NCI-H2227 (cell line): Measurements from ENCODE around the gene PLEKHH2.
"Not testable (repeated sequence)": the region's sequence is repeated elsewhere in the genome, so short reads cannot be mapped to it uniquely, and the experiment has no call there.

Source experiments
- DNase-seq: peaks from one replicate; lab custom pipeline; 2025; ENCODE audit not compliant: unreplicated experiment; lab: John Stamatoyannopoulos, UW

Gene PLEKHH2

DNA sequence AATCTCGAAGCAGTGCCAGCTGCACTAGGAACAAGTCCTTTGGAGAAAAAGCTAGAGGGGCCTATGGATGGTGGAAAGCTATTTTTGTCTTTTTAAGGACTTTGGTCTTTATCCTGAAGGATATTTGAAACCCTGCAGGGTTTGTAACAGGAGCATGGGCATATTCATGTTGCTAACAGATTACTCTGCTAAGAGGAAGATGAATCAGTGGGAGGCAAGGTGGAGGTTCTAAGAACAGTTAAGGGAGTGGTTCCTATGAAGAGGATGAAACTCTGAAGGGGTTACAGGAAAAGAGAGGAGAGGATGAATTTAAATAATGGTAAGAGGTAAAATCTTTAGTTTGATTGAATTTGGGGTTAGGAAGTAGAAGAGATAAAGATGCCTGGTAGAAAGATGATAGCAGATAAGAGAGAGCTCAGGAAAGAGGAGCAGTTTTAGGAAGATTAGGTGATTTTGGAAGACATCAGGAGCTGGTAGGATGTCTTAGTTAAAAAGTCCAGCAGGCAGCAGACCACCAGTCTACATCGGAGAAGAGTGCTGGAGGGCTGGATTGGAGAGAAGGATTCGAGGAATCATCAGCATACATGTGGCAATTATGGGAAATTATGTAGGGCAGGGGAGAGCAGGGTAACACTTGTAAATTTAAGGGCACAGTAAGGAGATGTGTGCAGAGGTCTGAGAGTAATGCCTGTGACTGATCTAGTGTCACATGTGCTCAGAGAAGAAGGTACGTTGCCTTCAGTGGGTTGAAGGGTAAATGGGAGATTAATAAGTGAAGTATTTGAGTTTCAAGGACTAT is 78.4 kb downstream of the PLEKHH2 start:
- no peak for DNase-seq

DNA sequence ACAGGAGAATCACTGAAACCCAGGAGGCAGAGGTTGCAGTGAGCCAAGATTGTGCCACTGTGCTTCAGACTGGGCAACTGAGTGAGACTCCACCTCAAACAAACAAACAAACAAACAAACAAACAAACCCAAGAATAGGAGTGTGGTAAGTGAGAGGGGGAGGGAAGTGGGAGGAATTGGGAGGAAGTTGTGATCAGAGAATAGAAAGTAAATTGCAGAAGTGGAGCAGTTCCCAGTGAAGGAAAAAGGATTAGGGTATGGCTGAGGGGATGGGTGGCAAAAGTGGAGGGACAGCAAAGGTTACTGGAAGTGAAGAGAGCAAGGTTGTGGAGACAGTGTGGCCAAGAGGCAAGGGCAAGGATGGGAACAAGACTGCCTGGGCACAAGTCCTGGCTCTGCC is 80.3 kb downstream of the PLEKHH2 start:
- DNase-seq, result no peak

DNA sequence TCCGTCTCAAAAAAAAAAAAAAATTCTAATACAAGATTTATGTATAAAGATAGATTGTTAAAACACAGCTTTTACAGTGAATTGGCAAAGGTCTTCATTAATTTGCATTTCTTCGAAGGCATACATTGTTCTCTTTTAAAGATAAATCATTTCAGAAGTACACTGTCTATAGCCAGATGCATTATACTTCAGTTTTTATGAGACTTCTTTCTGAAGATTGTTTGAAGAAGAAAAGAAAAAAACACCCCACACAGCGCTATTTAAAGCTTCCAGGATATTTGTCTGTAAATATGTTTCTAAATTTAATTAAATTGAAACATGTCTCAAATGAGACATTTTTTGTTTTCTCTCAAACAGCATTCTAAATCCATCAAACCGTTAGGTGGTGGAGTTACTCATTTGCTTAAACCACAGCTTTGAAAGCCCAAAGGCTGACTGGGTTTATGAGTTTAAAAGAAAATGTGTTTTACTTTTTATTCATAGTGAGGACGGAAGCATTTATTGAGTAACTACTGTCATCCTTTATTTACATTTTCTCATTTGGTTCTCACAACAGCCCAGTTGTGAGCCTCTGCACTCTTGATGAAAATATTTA is 81.6 kb downstream of the PLEKHH2 start:
- DNase-seq, result no peak

DNA sequence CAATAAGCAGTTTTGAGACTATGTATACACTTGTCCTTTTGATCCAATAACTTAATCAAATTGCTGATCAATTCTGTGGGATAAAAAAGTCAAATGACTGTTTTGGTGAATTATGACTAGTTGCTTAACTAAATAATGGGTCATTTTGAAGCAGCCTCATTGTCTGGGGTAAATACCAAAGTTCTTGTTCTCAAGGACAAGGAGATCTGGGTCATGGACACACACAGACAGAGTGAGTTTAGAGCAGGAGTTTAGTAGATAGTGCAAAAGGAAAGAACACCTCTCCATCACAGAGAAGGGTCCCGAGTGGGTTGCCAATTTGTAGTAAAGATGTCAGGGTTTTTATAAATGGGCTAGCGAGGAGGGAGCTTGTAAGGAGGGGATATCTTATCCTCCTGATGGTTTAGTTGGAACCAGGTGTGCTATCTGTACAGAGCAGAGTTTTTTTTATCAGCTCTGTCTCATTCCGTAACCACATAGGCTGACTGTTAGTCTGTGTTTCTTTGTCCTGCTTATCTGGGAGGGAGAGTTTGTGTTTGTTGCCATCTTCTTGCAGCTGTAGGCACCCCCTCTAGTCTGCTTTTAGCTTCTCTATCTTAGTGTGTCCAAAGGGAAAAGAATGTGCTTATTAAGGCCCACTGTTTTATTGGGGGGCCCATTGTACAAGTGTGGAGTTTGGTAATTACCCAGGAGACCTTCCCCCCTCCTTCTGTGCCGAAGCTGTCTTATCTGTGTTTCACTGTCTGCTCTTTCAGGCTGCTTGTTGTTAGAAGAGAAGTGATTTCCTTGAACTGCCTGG is 87.9 kb downstream of the PLEKHH2 start:
- DNase-seq, result no peak

DNA sequence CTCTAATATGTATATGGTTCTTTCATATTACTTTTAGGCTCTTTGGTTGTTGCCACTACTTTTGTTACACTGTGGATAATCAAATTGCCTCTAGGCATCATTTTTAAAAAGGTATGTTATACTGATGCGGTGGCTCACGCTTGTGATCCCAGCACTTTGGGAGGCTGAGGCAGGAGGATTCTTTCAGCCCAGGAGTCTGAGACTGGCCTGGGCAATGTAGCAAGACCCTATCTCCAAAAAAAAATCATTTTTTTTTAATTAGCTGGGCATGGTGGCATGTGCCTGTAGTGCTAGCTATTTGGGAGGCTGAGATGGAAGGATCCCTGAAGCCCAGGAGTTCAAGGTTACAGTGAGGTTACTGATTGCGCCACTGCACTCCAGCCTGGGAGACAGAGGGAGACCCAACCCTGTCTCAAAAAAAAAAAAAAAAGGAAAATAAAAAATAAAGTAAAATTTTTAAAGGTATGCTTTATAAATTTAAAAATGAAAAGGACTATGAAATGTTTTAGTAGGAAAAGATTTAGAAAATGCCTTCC is 88.7 kb downstream of the PLEKHH2 start:
- DNase-seq, result no peak

DNA sequence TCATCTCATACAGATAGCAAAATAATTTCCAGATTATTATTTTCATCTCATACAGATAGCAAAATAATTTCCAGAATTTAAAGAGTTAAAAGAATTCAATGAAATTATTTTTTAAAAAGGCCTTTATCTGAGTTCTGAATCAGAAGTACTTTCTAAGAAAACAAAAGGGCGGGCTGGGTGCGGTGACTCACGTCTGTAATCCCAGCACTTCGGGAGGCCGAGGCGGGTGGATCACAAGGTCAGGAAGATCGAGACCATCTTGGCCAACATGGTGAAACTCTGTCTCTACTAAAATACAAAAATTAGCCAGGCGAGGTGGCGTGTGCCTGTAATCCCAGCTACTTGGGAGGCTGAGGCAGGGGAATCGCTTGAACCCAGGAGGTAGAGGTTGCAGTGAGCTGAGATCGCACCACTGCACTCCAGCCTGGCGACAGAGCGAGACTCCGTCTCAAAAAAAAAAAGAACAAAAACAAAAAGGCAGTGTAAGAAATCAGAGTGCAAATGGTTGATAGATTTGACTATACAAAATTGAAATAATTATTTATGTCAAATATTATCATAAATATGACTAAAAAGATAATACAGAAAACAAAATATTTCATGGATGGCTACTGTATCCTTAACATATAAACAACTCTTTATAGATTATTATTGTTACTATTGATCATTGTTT is 90.0 kb downstream of the PLEKHH2 start:
- not testable (repeated sequence) for DNase-seq

DNA sequence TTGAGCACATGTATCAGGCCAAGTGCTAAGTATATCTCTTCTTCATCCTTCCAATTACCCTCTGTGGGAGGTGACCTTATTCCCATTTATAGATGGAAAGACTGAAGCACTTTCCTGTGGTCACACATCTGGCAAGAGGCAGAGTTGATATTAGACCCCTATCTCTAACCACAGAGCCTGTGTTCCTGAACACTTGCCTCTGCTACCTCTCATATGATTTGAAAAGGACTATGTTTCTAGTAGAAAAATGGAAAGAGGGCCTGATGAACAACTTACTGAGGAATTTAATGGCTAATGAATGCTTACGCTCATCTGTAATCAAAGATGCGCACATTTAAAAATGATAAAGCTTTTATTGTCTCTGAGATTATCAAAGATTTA is 90.6 kb downstream of the PLEKHH2 start:
- no peak for DNase-seq

DNA sequence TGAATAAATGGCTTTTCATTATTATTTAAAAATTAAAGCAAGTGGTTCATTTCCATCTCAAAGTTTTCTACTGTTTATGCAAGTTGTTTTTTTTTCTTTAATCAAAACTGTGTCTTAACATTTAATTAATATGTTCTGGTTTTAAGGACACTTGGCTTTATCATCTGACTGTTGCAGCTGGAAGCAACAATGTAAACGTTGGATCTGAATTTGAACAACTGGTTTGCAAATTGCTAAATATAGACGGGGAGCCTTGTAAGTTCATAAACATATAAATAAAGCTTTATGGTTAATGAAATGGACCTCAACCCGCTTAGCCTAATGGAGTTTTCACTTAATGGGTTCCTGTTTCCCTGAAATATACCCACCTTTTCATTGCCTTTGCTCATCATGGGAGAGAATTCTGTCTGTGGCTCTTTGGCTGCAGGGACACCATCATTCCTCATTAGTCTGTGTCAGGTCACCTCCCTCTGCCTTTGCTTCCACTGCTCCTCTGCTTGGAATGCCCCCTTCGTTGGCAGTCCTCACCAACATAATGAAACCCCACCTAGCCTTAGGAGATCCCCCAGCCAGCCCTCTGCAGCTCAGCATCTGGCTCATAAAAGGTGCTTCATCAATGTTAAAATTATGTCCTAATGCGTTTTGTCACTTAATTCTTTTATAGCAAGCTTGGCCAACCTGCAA is 92.6 kb downstream of the PLEKHH2 start:
- DNase-seq, result no peak

DNA sequence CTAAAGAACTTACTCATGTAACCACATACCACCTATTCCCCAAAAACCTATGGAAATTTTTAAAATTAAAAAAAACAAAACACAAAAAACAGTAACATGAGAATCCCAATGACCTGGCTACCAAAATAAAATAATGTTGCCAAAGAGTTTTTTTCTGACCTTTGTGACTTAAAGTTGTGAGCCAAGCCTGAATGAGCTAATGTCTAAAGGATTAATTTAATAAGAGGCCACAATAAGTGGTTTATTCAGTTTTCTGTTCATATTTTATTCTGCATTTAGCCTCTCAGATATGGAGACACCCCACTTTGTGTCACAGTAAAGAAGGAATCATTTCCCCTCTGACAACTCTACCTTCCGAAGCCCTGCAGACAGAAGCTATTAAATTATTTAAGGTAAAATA is 94.2 kb downstream of the PLEKHH2 start:
- no peak for DNase-seq

DNA sequence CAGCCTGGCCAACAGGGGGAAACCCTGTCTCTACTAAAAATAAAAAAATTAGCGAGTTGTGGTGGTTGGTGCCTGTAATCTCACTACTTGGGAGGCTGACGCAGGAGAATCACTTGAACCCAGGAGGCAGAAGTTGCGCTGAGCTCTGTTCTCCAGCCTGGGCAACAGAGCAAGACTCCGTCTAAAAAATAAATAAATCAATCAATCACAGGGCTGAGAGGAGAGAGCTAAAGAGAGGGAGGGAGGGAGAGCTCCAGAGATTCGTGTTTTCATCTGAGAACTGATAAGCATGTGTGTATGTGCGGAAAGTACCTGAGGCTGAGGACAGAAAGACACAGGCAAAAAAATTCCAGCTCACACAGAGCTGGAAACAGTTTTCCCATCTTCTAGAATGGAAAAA is 99.6 kb downstream of the PLEKHH2 start:
- no peak for DNase-seq

DNA sequence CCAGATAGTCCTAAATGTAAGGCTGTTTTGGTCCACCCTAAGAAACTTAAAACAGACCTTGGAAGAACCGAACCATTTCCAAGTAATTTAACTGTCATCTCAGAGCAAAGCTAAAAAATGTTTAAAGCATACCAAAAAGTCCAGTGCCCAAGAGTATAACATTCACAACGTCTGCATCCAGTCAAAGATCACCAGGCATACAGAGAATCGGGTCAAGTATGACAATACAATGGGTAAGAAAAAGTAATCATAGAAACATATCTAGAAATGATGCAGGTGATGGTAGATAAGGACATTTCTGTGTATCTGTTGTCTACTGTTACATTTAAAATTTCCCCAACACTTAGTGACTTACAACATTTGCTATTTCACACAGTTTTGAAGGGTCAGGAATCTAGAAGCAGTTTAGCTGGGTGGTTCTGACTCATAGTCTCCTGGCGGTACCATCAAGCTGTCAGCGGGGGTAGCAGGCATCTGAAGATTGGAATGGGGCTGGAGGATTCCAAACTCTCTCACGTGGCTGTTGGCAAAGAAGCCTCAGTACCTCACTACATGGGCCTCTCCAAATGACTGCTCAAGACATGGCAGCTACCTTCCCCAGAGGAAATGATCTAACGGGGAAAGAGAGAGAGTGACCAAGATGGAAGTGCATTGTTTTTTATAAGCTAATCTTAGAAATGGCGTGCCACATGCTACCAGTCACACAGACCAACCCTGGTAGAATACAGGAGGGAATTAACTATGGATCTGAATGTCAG is 100.2 kb downstream of the PLEKHH2 start:
- no peak for DNase-seq

DNA sequence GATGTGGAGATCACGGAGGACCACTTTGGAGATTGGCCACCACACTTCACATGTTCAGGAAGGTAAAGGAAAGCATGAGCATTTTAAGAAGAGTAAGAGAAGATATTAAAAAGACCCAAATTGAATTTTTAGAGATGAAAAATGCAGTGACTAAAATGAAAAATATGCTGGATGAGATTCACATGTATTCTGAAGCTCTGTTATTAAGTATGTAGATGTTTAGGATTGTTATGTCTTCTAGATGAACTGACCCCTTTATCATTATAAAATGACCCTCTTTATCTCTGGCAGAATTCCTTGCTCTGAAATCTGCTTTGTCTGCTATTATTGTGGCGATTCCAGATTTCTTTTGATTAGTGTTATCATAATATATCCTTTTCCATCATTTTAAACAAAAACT is 100.8 kb downstream of the PLEKHH2 start:
- DNase-seq, result no peak

DNA sequence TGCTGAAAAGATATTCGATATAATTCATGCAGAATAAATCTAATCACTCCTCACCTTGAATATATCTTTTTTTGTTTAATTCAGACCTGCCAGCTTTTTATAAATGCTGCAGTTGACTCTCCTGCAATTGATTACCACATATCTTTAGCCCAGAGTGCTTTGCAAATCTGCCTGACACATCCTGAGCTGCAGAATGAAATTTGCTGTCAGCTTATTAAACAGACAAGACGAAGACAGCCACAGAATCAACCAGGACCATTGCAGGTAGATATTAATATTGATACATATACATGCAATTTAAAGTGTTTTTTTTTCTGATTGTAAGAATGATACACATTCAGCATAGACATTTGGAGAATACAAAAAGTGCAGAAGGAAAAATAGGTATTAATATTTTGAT is 101.2 kb downstream of the PLEKHH2 start:
- DNase-seq, result no peak

DNA sequence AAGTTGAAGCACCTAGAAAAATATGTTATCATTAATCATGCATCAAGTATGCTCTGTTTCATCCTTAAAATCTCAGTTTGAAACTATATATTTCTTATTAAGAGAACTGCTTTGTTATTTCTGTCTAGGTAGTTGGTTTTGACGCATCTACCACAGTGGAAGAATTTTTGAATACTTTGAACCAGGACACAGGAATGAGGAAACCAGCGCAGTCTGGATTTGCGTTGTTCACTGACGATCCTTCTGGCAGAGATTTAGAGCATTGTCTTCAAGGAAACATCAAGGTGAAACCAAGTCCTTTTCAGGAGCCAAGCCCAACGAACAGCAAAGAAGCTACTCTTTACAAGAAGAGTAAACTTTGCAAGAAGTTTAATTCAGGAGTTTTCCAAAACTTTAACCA is 106.6 kb downstream of the PLEKHH2 start:
- DNase-seq, result no peak

DNA sequence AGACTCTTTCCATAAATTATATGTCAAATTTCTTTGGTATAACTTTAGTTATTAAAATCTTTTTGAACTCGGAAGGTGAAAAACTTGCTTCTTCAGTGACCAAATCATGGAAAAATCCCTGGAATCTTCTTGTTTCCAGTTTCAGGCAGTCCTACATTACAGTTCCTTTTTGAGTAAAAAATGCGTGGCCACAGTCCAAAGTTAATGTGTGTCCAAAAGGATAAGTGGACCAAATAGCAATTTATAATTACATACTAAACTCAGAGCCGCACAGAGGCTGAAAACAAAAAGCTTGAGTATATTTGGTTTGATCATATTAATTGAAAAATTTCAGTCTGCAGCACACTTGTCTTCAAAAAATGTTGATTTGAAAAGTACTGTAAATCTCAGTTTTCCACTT is 108.4 kb downstream of the PLEKHH2 start:
- no peak for DNase-seq

DNA sequence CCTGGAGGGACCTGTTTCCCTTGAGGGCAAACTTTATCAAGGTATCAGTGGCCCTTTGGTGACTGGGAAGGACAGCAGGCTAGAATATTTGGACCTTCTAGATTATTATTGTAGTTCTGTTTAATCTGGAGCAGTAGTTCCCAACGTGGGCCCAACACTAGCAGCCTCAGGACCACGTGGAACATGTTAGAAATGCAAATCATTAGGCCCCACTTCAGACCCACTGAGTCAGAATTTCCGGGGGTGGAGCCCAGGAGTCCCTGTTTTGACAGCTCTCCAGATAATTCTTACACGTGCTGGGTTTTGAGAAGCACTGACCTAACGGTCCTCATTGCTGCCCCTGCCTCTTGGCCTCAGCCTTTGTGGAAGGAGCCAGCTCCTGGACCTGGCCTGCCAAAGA is 111.3 kb downstream of the PLEKHH2 start:
- DNase-seq, result no peak

DNA sequence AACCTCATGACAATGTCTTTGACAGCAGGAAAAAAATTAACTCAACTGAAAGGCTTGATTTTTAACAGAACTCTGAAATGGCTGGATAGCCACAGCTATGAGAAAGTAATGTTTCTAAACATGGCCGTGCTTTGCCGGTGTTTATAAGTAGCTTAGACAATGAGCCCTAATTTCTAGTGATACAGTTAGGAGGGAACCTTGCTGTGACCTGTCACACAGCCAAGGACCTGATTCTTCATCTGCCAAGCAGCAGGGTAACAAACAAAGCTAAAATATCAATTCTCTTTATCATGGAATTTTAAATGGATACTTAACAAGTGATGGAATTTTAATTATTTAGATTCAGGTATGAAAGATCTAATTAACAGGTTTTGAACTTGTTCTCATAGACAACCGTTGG is 112.5 kb downstream of the PLEKHH2 start:
- no peak for DNase-seq

DNA sequence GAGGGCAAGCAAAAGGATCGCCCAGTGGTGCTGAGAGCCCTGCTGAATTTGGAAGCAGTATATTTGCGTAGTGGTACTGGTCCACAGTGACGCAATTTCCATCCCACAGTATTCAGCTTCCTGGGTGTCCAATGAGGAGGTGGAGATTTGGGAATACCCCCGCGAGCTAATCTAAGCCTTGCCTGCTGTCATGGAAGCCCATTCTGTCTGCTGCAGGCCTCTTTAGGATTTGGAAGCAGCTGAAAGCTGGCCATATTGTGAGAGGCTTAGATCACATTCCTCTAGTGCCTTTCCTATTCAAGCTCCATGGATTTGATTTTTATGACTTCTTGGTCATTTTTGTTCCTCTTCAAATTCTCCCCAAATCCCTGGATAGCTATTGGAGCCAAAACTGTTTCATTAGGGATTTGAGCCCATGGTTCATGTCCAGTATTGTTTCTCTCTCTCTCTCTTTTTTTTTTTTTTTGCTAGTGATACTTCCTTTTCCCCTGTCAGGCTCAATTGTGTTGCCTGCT is 114.5 kb downstream of the PLEKHH2 start:
- no peak for DNase-seq

DNA sequence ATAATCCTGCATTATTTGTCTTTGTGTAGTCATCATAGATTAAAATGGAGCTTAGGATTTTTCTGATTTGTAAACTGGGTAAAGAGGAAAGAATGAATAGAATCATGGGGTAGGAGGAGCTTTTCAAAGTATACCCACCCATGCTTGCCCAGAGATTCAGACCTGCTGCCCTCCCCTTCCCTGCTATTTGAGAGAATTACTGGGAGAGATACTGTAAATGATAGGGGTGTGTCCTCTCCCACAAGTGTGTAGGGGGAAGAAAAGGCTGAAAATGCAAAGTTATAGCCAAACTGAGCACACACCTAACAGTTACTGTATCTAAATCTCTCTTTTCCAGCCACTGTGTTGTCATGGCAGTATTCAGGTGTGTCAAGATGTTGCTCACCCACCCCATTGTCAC is 115.2 kb downstream of the PLEKHH2 start:
- no peak for DNase-seq

DNA sequence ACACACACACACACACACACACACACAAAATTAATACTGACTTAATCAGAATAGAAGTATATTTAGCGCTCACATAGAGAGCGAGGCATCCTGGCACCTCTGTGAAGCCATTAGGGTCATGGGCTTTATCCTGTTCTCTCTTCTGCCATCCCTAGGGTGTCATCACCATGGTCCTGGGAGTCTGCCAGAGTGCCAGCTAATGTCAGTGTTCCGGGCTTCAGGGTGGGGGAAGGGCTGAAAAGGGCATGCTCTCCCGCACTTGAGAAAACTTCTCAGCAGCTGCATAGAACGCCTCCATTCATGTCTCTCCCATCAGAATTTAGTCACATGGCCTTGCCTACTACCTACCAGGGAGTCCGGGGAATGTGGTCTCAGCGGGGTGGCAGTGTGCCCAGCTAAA is 117.1 kb downstream of the PLEKHH2 start:
- peak; percentile 24 for DNase-seq
